Fibroblast of mammary gland (primary cell): ENCODE measurements around the gene NLRP13.

ENCODE experiments used
- DNase-seq: peaks from one replicate; pipeline ENCODE4 v3.0.0-alpha.2; 2010; ENCODE audit warnings: low read depth
- H3K4me3 ChIP-seq: 2 replicates; pipeline ENCODE4 v1.5.1; 2011; ENCODE audit warnings: low read depth, mild to moderate bottlenecking, low read length, moderate library complexity; ENCODE audit not compliant: control insufficient read depth
- CTCF ChIP-seq: conservative IDR thresholded peaks from 2 replicates; pipeline ENCODE4 v1.5.1; 2011; ENCODE audit warnings: low read depth, low read length, inconsistent platforms; ENCODE audit not compliant: control insufficient read depth, insufficient read depth

Gene NLRP13, protein sequence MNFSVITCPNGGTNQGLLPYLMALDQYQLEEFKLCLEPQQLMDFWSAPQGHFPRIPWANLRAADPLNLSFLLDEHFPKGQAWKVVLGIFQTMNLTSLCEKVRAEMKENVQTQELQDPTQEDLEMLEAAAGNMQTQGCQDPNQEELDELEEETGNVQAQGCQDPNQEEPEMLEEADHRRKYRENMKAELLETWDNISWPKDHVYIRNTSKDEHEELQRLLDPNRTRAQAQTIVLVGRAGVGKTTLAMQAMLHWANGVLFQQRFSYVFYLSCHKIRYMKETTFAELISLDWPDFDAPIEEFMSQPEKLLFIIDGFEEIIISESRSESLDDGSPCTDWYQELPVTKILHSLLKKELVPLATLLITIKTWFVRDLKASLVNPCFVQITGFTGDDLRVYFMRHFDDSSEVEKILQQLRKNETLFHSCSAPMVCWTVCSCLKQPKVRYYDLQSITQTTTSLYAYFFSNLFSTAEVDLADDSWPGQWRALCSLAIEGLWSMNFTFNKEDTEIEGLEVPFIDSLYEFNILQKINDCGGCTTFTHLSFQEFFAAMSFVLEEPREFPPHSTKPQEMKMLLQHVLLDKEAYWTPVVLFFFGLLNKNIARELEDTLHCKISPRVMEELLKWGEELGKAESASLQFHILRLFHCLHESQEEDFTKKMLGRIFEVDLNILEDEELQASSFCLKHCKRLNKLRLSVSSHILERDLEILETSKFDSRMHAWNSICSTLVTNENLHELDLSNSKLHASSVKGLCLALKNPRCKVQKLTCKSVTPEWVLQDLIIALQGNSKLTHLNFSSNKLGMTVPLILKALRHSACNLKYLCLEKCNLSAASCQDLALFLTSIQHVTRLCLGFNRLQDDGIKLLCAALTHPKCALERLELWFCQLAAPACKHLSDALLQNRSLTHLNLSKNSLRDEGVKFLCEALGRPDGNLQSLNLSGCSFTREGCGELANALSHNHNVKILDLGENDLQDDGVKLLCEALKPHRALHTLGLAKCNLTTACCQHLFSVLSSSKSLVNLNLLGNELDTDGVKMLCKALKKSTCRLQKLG

GRCh38 chr19:55931936-55932386, at the start of gene NLRP13:
NLRP13 (minus strand) TSS chr19:55932336; CDS start chr19:55932311, 25 bp downstream.
- DNase-seq = no peak
- H3K4me3 ChIP-seq = no peak within 1 kb of the TSS
- no peak for TF ChIP-seq CTCF

- no peak for DNase-seq
- no peak overlapping the region for H3K4me3 ChIP-seq
- no peak for TF ChIP-seq CTCF
These were observed 48.3 kb upstream of the NLRP13 start for GRCh38 chr19:55980415-55980814.

GRCh38 chr19:55973982-55974381, 41.8 kb upstream of the NLRP13 start:
- no peak for DNase-seq
- no peak overlapping the region for H3K4me3 ChIP-seq
- no peak for TF ChIP-seq CTCF

- TF ChIP-seq CTCF = no peak
- H3K4me3 ChIP-seq = no peak overlapping the region
These were observed 30.1 kb upstream of the NLRP13 start for GRCh38 chr19:55962186-55962585.

GRCh38 chr19:55959996-55960675, 28.0 kb upstream of the NLRP13 start:
- TF ChIP-seq CTCF = no peak
- no peak overlapping the region for H3K4me3 ChIP-seq
- DNase-seq = no peak

More at GRCh38 chr19:55962186-55962585, 30.1 kb upstream of the NLRP13 start:
- no peak for DNase-seq

DNA sequence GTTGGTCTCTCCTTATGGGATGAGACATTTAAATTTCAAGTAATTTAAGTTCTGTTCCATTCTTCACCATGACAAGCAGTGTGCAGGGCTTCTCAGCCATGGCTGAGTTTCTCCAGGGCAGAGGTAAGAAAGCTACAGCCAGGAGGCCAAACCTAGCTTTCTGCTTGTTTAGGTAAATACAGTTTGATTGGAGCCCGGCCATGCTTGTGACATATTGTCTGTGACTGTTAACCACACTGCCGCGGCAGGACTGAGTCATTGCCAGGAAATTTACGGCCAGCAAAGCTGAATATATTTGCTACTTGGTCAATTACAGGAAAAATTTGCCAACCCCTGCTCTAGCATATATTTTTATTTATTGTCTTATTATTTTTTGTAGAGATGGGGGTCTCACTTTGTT, 26.2 kb upstream of the NLRP13 start:
- DNase-seq = no peak
- no peak overlapping the region for H3K4me3 ChIP-seq
- no peak for TF ChIP-seq CTCF
